SK-N-SH (cell line): ENCODE data around the gene PEAK1. TPM values are rescaled to one million over a fixed set of nuclear protein-coding genes. Genes with fewer than 3 reads are reported as not detected.

ENCODE experiments used
- CTCF ChIA-PET: fragments of 300-600, 350-600 bp; formaldehyde crosslinking; extraction: SDS; loops from one replicate; lab custom pipeline; 2021; lab: Yijun Ruan, JAX
- POLR2A ChIA-PET: fragments of 350-600 bp; sonication (Branson Sonifier 250); formaldehyde crosslinking; extraction: SDS; loops from one replicate; lab custom pipeline; 2020; ENCODE audit warnings: antibody characterized with exemption, inconsistent platforms; lab: Yijun Ruan, JAX
- DNase-seq: peaks from one replicate; pipeline ENCODE4 v3.0.0; 2012
- H2AFZ ChIP-seq: fragments of 200-600 bp; sonication (generic); 2 replicates; pipeline ENCODE4 v1.8.1; 2016; ENCODE audit warnings: antibody characterized with exemption, mild to moderate bottlenecking, low read depth
- H3F3A ChIP-seq: fragments of 200-600 bp; sonication (generic); replicated peaks from 2 replicates; pipeline ENCODE3; 2016; ENCODE audit warnings: antibody characterized with exemption, mild to moderate bottlenecking; ENCODE audit not compliant: insufficient read depth
- H3K27ac ChIP-seq, 2 experiments: fragments of 200-500 bp in 1 of 2; fragments of 200-600 bp in 1 of 2; sonication (Bioruptor generic) in 1 of 2; sonication (generic), shearing (Covaris generic) in 1 of 2; 2 replicates each; pipeline versions ENCODE4 v1.5.1 to v1.6.1; 2014 to 2016; ENCODE audit warnings: low read depth in 2 of 2, inconsistent platforms in 1 of 2, low read length in 1 of 2, mild to moderate bottlenecking in 1 of 2, mixed read lengths in 1 of 2
- H3K27me3 ChIP-seq: fragments of 200-600 bp; sonication (generic), shearing (Covaris generic); 2 replicates; pipeline ENCODE4 v1.6.1; 2016; ENCODE audit warnings: mixed run types; ENCODE audit not compliant: insufficient read depth
- H3K36me3 ChIP-seq, 2 experiments: fragments of 200-500 bp in 1 of 2; fragments of 200-600 bp in 1 of 2; sonication (Bioruptor generic) in 1 of 2; sonication (generic) in 1 of 2; replicated peaks in 1 of 2; 2 replicates each; pipeline versions ENCODE3 to v1.5.1; 2014 to 2016; ENCODE audit warnings: low read length in 1 of 2, mild to moderate bottlenecking in 1 of 2; ENCODE audit not compliant: insufficient read depth in 2 of 2, control insufficient read depth in 1 of 2
- H3K4me1 ChIP-seq, 2 experiments: fragments of 200-500 bp in 1 of 2; fragments of 200-600 bp in 1 of 2; sonication (Bioruptor generic) in 1 of 2; sonication (generic), shearing (Covaris generic) in 1 of 2; 2 replicates each; pipeline versions ENCODE4 v1.5.1 to v1.6.1; 2014 to 2016; ENCODE audit warnings: low read depth in 1 of 2, low read length in 1 of 2, mixed run types in 1 of 2; ENCODE audit not compliant: insufficient read depth in 2 of 2, control insufficient read depth in 1 of 2
- H3K4me2 ChIP-seq: fragments of 200-600 bp; sonication (generic), shearing (Covaris generic); 2 replicates; pipeline ENCODE4 v1.6.1; 2017; ENCODE audit warnings: mixed run types
- H3K4me3 ChIP-seq, 2 experiments: fragments of 200-500 bp in 1 of 2; fragments of 200-600 bp in 1 of 2; sonication (Bioruptor generic) in 1 of 2; sonication (generic), shearing (Covaris generic) in 1 of 2; 2 replicates each; pipeline versions ENCODE4 v1.5.1 to v1.8.1; 2014 to 2016; ENCODE audit warnings: low read depth in 2 of 2, inconsistent platforms in 1 of 2, low read length in 1 of 2, mild to moderate bottlenecking in 1 of 2, mixed read lengths in 1 of 2, moderate library complexity in 1 of 2
- H3K79me2 ChIP-seq: fragments of 200-600 bp; sonication (generic); 2 replicates; pipeline ENCODE4 v1.8.1; 2017; ENCODE audit warnings: mild to moderate bottlenecking; ENCODE audit not compliant: insufficient read depth
- H3K9ac ChIP-seq: fragments of 200-600 bp; sonication (generic); 2 replicates; pipeline ENCODE4 v1.6.1; 2017; ENCODE audit warnings: mixed run types
- H3K9me2 ChIP-seq: fragments of 200-600 bp; sonication (generic); 2 replicates; pipeline ENCODE4 v1.6.1; 2017; ENCODE audit warnings: mixed run types
- H3K9me3 ChIP-seq: fragments of 200-600 bp; sonication (generic); 2 replicates; pipeline ENCODE4 v1.6.1; 2017; ENCODE audit warnings: mixed run types, mild to moderate bottlenecking, moderate library complexity
- H4K20me1 ChIP-seq: fragments of 200-600 bp; sonication (generic); 2 replicates; pipeline ENCODE4 v1.6.1; 2017; ENCODE audit warnings: mild to moderate bottlenecking, mixed run types; ENCODE audit not compliant: insufficient read depth
- ELF1 ChIP-seq: IDR thresholded peaks from 2 replicates; pipeline ENCODE4 v1.4.0; 2012
- EZH2phosphoT487 ChIP-seq: fragments of 200-600 bp; sonication (generic); IDR thresholded peaks from 2 replicates; pipeline ENCODE4 v1.6.1; 2017; ENCODE audit warnings: low read depth, mixed run types, mild to moderate bottlenecking, antibody characterized with exemption, moderate library complexity, borderline replicate concordance
- FOSL2 ChIP-seq: IDR thresholded peaks from 2 replicates; pipeline ENCODE4 v1.4.0; 2012; ENCODE audit warnings: low read depth, mild to moderate bottlenecking, moderate library complexity, borderline replicate concordance
- MEF2A ChIP-seq: IDR thresholded peaks from 2 replicates; pipeline ENCODE4 v1.4.0; 2012; ENCODE audit warnings: low read depth, borderline replicate concordance
- MXI1 ChIP-seq: IDR thresholded peaks from 2 replicates; pipeline ENCODE4 v1.6.1; 2012; ENCODE audit warnings: mild to moderate bottlenecking, low read depth, low read length, improper control_type of control experiment
- PBX3 ChIP-seq: IDR thresholded peaks from 2 replicates; pipeline ENCODE4; 2012
- POLR2AphosphoS5 ChIP-seq: IDR thresholded peaks from 2 replicates; pipeline ENCODE4 v1.6.1; 2012; ENCODE audit warnings: low read depth, low read length
- TAF1 ChIP-seq: IDR thresholded peaks from 2 replicates; pipeline ENCODE4 v1.6.1; 2012; ENCODE audit warnings: low read depth, mild to moderate bottlenecking, low read length, moderate library complexity, borderline replicate concordance
- TCF12 ChIP-seq: IDR thresholded peaks from 2 replicates; pipeline ENCODE4 v1.4.0; 2012
- TEAD4 ChIP-seq: IDR thresholded peaks from 2 replicates; pipeline ENCODE4 v1.4.0; 2012; ENCODE audit warnings: mild to moderate bottlenecking, borderline replicate concordance; ENCODE audit not compliant: insufficient read depth
- USF1 ChIP-seq: IDR thresholded peaks from 2 replicates; pipeline ENCODE4 v1.4.0; 2012; ENCODE audit warnings: low read depth, borderline replicate concordance
- YY1 ChIP-seq: IDR thresholded peaks from 2 replicates; pipeline ENCODE4 v1.4.0; 2012; ENCODE audit warnings: low read depth, mild to moderate bottlenecking
- ZBTB33 ChIP-seq: IDR thresholded peaks from 2 replicates; pipeline ENCODE4 v1.4.0; 2012; ENCODE audit warnings: low read depth, borderline replicate concordance
- WGBS: methylation state at CpG from one replicate; pipeline ENCODE4 v1.1.6; 2017; ENCODE audit warnings: low lambda C conversion rate; 5-methylcytosine and 5-hydroxymethylcytosine counted together
- polyA plus RNA-seq, 3 experiments: library from polyadenylated mRNA; depleted of rRNA; stranded (reverse); fragments of >200 nt; gene quantifications; 2 replicates each; pipeline ENCODE4 v1.2.3, GENCODE V29; 2012
- TF ChIP-seq, protein P1 (sequence below): fragments of 150-350 bp; IDR thresholded peaks from 2 replicates; pipeline ENCODE4 v1.6.1; 2016; ENCODE audit warnings: mild to moderate bottlenecking, low read depth, low read length
- TF ChIP-seq, protein P2 (sequence below): fragments of 150-350 bp; IDR thresholded peaks from 2 replicates; pipeline ENCODE4 v1.6.1; 2017; ENCODE audit warnings: antibody characterized with exemption, low read length, low read depth, borderline replicate concordance

PEAK1 gene
- polyA plus RNA-seq, 1 of the 3 experiments (the other 2 are of a cell fraction): 9.0 TPM

- TF ChIP-seq, protein P1, sequence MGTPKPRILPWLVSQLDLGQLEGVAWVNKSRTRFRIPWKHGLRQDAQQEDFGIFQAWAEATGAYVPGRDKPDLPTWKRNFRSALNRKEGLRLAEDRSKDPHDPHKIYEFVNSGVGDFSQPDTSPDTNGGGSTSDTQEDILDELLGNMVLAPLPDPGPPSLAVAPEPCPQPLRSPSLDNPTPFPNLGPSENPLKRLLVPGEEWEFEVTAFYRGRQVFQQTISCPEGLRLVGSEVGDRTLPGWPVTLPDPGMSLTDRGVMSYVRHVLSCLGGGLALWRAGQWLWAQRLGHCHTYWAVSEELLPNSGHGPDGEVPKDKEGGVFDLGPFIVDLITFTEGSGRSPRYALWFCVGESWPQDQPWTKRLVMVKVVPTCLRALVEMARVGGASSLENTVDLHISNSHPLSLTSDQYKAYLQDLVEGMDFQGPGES: no peak; the same call in 1 of the 2 replicates
- TF ChIP-seq, protein P2, sequence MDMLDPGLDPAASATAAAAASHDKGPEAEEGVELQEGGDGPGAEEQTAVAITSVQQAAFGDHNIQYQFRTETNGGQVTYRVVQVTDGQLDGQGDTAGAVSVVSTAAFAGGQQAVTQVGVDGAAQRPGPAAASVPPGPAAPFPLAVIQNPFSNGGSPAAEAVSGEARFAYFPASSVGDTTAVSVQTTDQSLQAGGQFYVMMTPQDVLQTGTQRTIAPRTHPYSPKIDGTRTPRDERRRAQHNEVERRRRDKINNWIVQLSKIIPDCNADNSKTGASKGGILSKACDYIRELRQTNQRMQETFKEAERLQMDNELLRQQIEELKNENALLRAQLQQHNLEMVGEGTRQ: no peak
- peak; percentile 11; the same call in 1 of the 2 replicates for TF ChIP-seq TCF12
- TF ChIP-seq YY1: peak; percentile 66
- TF ChIP-seq MEF2A: no peak
- no peak for TF ChIP-seq PBX3
- TF ChIP-seq USF1: no peak
- peak; percentile 44; the same call in 1 of the 2 replicates for TF ChIP-seq MXI1
These were observed 349.2 kb downstream of the PEAK1 start, which contains the start of gene TSPAN3 (continued) for GRCh38 chr15:77070495-77071304.

- peaks cover 49% of the 10 kb centered on the region for H4K20me1 ChIP-seq
- CTCF ChIA-PET: interaction anchor here (1.3 kb wide), 1 partner anchor 10 kb away, joined by 4 read pairs; no protein-coding TSS in a partner anchor
These were observed 349.8 kb downstream of the PEAK1 start for GRCh38 chr15:77070180-77070494.

More at GRCh38 chr15:77070180-77070494, 349.8 kb downstream of the PEAK1 start:
- peak overlapping the region; percentile 26; the same call in 1 of the 2 replicates for H2AFZ ChIP-seq
- no peaks in the 10 kb centered on the region for H3K27me3 ChIP-seq
- H3K4me2 ChIP-seq: peak overlapping the region; percentile 94
- 0% methylated on average over 6 of the region's 18 CpGs for WGBS
- H3F3A ChIP-seq: peaks cover 8% of the 10 kb centered on the region
- POLR2A ChIA-PET: interaction anchor here (1.0 kb wide), 1 partner anchor 11 kb away, joined by 3 read pairs; no protein-coding TSS in a partner anchor
- no peaks in the 10 kb centered on the region for H3K9me3 ChIP-seq
- DNase-seq: no peak
- peak overlapping the region; percentile 90 for H3K9ac ChIP-seq
- H3K9me2 ChIP-seq: no peaks in the 10 kb centered on the region
- H3K79me2 ChIP-seq: peaks cover 53% of the 10 kb centered on the region
- peaks cover 9 to 11% of the 10 kb centered on the region in 2 experiments for H3K36me3 ChIP-seq
- TF ChIP-seq POLR2AphosphoS5 (no peak), USF1 (no peak), ZBTB33 (no peak), ELF1 (no peak), TAF1 (no peak), MXI1 (no peak), EZH2phosphoT487 (no peak), FOSL2 (no peak), TEAD4 (no peak)
- TF ChIP-seq, protein P1: no peak
- peaks cover 13 to 14% of the 10 kb centered on the region in 2 experiments; a peak in 3 of 4 replicates for H3K4me1 ChIP-seq
- peak overlapping the region; percentile 87 to 97 for H3K4me3 ChIP-seq
- peak overlapping the region; percentile 79 to 96 for H3K27ac ChIP-seq
